ENCODE results near the gene AKAP6.

Gene AKAP6

GRCh38 chr14:32407130-32407529 lies 78.0 kb downstream of the AKAP6 start:
- DNase-seq = no peak

- peak; percentile 43 for DNase-seq
Measured at GRCh38 chr14:32408018-32408417, 78.9 kb downstream of the AKAP6 start.

DNA sequence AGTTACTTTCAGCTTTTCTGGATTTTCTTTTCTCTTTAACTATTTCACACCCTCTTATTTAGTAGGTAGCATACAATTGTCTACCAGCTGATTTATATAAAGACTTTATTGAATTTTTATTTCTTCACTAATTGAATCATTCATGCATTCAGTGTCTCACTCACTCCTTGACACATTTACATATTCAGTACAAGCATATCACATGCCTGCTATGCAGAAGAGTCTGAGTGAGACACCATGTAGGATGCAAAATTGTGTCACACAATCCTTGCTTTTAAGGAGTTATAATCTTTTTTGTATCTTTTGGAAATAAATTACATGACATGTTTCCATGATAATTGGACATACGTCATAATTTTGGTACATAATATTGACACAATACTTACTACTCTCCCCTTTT lies 83.0 kb downstream of the AKAP6 start:
- no peak for DNase-seq

DNA sequence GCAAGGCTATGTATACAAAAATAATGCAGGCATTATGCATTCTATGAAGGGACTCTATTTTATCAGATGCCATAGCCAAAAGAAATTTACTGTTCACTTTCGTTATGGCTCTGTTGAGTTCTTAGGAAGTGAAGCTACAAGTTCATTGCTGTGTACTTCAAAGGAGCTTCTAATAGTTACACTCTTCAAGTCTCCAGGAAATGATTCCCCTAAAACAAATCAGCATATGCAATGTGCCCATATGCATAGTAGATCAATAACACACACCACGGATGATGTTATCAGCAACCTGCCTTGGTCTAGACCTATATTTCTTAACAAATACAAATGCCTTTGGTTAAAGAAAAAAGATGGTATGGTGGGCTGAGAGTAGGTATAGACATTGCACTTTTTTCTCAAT lies 83.4 kb downstream of the AKAP6 start:
- DNase-seq = no peak

DNA sequence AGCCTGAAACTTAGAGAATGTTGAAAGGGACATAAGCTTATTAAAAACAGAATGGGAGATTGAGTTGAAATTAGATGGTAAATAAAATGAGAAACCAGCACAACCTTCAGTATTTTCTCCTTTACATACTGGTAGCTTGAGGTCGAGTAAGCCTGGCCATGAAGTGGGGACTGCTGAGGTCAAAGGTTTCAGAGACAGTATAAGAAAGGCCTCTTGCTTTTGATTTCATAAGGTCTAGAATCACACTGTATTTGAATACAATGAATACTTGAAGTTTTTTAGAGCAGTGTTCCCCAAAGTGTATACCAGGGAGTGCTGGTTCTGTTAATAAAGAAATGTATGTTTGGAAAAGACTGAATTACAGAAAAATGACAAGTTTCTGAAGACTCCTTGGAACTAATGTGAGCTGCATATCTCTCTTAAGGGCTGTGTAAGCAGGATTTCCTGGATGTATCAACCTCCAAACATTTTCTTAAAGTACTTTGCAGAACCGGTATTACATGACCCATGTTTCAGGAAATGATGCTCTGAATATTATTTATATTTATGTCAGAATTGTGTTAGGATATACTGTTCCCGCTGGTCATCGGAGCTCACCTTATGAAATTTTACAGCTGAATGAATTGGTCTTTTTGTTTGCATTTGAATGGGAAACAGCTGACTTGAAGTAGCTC lies 85.0 kb downstream of the AKAP6 start:
- no peak for DNase-seq

- DNase-seq = no peak
Measured at GRCh38 chr14:32414808-32415255, 85.7 kb downstream of the AKAP6 start.

DNA sequence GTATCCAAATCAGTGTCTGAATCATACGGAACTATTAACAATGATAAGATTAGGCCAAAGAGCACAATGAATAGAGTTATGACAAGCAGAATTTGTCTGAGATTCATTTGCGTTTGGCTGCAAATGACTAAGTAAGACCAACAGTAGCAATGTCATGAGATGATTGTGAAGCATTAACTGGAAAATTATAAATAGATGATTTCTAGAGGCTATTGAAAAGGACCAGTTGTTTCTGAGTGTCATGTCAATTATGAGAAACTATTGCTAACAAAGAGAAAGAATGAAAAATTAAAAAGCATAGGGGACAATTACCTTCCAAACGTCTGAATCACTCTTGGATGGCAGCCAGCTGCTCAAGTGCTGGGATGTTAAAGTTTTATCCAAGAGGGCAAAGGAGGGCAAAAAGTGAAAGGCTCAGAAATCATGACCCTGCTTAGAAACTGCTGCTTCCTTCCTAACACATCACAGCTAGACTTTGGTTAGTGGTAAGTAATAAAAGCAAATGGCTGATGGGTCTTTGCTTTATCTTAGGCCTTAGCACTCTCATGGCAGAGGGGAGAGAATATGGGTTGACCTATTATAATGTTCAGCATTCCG lies 89.0 kb downstream of the AKAP6 start:
- no peak for DNase-seq

DNA sequence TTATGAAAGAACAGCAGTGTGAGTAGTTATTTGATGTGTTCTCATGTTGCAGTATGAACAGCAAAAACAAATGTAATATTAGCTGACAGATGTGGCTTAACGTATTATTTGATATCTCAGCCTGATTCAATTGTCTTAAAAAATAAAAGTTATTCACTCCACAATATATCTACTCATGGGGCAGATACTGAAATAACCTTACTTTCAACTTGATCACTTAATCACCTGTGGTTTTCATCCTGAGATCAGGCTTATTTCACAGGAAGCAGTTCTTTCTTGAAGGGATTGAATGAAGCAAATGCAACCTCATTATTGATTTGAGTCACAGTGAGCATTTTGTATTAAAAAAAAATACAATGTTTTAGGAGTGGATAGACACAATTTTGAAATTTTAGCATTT lies 90.3 kb downstream of the AKAP6 start:
- no peak for DNase-seq

DNA sequence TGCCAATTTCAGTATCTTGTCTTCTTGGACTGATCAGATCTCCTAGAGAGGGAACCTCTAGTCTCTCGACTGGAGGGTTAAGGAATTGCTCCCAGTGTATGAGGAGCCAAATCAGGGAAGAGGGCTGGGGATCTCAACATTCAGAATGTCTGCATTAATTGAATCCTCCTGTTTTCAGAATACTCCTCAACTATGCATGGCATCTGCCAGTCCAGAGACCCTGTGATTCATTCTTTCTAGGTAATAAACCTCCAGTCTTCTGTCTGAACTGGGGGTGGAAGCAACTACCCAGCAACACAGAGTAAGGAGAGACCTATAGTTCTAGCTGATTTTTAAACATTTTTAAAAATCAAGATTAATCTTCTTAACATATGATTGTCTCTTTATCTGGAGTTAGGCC lies 92.7 kb downstream of the AKAP6 start:
- DNase-seq = no peak

DNA sequence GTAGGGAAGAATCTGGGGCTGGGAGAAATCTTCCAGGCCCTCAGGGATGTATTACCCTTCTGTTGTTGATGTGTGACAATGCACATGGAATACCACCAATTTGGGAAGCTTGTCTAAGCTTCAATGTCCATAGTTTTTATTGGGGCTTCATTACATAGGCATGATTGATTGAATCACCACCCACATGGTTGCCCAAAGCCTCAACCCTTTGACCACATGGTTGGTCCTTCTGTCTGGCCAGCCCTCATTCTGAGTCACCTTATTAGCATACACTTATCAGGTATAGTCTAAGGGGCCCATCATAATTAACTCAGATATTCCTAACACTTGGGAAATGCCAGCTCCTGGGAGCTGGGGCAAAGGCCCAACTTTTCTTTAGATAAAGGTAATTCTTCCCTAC lies 93.3 kb downstream of the AKAP6 start:
- DNase-seq = no peak

- DNase-seq = no peak
Measured at GRCh38 chr14:32426028-32426427, 96.9 kb downstream of the AKAP6 start.

DNA sequence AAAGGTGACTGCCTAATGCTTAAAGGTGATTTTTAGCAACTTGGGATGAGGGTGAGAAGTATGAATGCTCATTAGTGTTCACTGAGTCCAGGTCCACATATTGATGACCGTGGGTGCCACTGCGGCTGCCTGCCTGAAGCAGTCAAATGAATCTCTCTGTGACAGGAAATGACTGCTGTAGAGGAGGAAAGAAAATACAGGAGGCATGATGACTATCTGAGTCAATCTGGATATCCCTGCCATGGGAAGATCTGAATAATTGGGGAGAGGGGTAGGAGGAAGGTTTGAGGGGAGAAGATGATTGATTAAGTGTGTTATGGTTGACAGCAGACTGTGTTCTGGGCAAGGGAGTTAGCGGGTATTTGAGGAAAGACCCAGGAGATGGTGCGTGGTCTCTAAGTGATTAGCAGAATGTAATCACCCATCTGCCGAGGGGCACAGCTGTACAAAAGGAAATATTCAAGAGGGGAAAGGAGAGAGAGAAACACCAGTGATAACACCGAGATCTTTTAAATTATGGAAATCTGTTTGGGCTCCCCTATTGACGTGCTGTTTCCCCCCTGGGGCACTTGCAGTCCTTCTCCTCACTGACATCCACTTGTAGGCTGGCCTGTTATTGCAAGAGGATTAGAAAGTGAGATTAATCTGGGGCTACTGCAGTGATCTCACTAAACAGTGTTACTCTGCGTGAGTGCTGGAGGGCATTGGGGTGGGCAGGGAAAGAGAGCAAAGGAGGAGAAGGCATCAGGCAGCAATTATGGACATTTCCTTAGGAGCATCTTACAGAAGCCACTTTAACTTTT lies 97.7 kb downstream of the AKAP6 start:
- DNase-seq = no peak

DNA sequence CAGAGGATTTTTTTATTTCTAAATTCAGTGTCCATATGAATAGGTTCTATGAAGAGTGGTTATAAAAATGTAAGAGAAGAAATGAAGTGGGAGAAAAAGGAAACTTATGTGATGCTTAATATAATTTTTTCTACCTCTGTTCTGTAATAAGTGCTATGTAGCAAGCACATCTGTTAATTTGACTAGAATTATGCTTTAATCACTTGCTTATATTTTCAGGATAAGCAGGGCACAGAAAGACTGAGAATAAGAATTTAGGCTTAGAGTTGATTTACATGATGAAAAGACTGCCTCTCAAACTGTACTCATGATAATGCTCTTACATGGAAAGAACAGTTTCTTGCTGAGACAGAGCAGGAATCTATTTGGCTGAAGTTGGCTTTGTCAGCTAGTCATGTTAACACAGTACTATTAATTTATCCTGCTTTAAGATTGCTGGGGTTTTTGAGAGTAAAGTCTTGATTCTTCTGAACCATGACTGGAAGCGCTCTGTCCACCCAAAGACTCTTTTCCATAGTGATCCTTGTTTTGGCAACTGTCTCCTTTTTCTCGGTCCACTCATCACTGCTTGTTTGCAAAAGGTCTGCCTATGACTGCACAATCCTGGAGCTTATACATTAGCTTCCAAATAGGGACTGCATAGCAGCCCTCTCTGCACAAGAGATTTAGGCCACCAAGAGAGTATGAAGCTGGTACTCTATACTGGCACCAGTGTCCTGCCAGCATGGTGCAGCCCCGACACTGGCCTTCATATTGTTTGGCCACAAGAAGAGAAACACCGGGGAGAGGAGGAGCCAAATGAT lies 98.8 kb downstream of the AKAP6 start:
- DNase-seq = no peak

DNA sequence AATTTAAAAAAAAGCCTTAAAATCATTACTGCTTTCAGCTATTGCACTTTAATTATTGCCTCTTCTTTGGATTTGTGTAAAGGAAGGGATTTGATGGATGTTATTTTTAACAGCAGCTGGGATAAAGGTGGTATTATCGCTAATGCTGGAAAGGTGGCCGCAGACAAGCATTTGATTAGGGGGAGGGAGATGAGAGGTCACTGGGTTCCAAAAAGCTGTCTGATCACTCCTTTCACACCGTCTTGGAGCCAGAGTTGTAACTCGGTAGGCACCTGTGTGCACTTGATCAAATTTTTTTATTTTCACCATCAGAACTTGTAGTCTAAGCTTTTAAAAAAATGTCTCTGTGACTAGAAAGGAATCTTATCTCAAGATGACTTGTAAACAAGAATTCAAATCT lies 99.8 kb downstream of the AKAP6 start:
- no peak for DNase-seq

- no peak for DNase-seq
Measured at GRCh38 chr14:32430326-32430725, 101.2 kb downstream of the AKAP6 start.

GRCh38 chr14:32432813-32433538 lies 103.9 kb downstream of the AKAP6 start:
- no peak for DNase-seq

DNA sequence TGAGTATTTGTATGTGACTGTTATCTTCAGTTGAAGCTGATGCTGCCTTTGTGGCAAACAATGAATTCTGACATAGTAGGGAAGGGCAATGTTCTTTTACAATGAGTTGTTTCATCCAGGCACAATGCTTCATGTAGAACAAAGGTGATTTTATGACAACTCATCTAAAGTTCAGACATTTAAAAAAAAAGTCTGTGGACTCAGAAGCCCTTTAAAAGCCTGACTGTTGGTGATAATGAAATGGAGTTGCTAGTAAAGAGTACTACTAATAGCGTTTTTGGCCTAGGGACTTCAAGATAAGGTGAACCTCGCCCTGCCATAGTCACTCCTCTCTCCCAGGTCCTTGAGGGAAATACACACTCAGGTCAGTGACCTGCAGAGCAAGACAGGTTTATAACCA lies 105.1 kb downstream of the AKAP6 start:
- DNase-seq = no peak

GRCh38 chr14:32434880-32435279 lies 105.8 kb downstream of the AKAP6 start:
- no peak for DNase-seq

GRCh38 chr14:32435411-32435810 lies 106.3 kb downstream of the AKAP6 start:
- DNase-seq = no peak

- DNase-seq = no peak
Measured at GRCh38 chr14:32436993-32437392, 107.9 kb downstream of the AKAP6 start.

GRCh38 chr14:32438517-32438916 lies 109.4 kb downstream of the AKAP6 start:
- no peak for DNase-seq

DNA sequence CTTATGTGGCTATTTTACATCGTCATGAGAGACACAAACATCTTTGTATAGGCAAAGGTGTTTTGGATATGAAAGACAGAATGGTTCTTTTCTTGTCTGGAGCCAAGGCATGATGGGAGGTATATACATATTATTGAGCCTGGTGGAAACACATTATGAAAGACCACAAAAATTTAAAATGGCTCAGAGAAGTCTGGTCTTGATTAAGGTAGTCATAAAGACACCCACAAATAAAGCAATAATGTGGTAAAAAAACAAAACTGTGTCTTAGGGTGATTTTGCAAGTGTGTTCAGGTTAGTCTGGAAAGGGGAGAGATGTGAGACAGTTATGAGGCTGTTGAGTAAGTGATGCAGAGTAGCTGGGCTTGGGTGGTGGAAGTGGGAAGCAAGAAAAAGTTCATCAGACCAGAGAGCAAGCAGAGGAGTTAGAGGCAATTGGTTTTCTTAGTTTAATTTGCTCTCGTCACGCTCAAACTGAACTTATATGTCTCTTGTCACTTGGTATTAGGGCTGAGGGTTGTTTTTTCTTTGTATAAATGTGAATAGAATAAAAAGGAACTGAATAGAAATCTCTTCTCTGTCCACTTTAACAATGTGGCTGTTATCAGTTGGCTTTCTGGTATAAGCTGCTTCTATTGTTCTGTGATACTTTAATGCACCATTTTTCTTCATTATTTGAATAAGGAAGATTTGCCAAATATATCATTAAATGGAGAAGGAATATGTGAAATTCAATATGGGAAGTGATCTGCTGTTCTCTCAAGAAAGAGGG lies 115.0 kb downstream of the AKAP6 start:
- no peak for DNase-seq
